Measurements from ENCODE around the gene BEST1. TPM values are rescaled to one million over a fixed set of nuclear protein-coding genes. Genes with fewer than 3 reads are reported as not detected.

Gene BEST1
- total and polyA plus RNA-seq, 5 donors from 2014 or later, result 0.15 to 1.8 (median 1.5) TPM

- ATAC-seq (ENCODE audit: low read depth in 2 of 2), result no peak
- Histone ChIP-seq H3K9me3 (ENCODE audit: control insufficient read depth in 2 of 2, low read length in 2 of 2) (no peaks in the 10 kb centered on the region), H3K27me3 (ENCODE audit: control insufficient read depth, insufficient read depth, low read length) (peaks cover 6% of the 10 kb centered on the region), H3K4me3 (ENCODE audit: low read depth, low read length) (no peak overlapping the region), H3K4me1 (ENCODE audit: control insufficient read depth, insufficient read depth, low read length, poor library complexity, severe bottlenecking) (peaks cover 18% of the 10 kb centered on the region), H3K27ac (ENCODE audit: insufficient read depth, low read length, poor library complexity, severe bottlenecking) (no peak overlapping the region), H3K36me3 (ENCODE audit: control insufficient read depth, insufficient read depth, low read length) (peaks cover 4% of the 10 kb centered on the region)
- peak overlapping the region in 1 of 4 donors; percentile 43 for H3K4me3 Mint-ChIP-seq
- H3K9me3 Mint-ChIP-seq, result no peaks in the 10 kb centered on the region
- H3K4me1 Mint-ChIP-seq, result peaks cover 3 to 25% (median 14%) of the 10 kb centered on the region in 4 donors
- peaks cover 10% of the 10 kb centered on the region for H3K36me3 Mint-ChIP-seq
- H3K27ac Mint-ChIP-seq, result peak overlapping the region in 1 of 3 donors; percentile 23
- DNase-seq, result no peak
- H3K27me3 Mint-ChIP-seq, result peaks cover 23% of the 10 kb centered on the region
Observed at GRCh38 chr11:61958590-61958989, 8.4 kb downstream of the BEST1 start.

- peaks cover 19% of the 10 kb centered on the region for H3K27me3 Mint-ChIP-seq
- Histone ChIP-seq H3K27me3 (ENCODE audit: control insufficient read depth, insufficient read depth, low read length) (peaks cover 6% of the 10 kb centered on the region), H3K27ac (ENCODE audit: insufficient read depth, low read length, poor library complexity, severe bottlenecking) (no peak overlapping the region), H3K36me3 (ENCODE audit: control insufficient read depth, insufficient read depth, low read length) (peaks cover 10% of the 10 kb centered on the region), H3K4me1 (ENCODE audit: control insufficient read depth, insufficient read depth, low read length, poor library complexity, severe bottlenecking) (peaks cover 21% of the 10 kb centered on the region), H3K9me3 (ENCODE audit: control insufficient read depth in 2 of 2, low read length in 2 of 2) (no peaks in the 10 kb centered on the region), H3K4me3 (ENCODE audit: low read depth, low read length) (no peak overlapping the region)
- H3K36me3 Mint-ChIP-seq, result peaks cover 15% of the 10 kb centered on the region
- peaks cover 4 to 31% (median 19%) of the 10 kb centered on the region in 4 donors for H3K4me1 Mint-ChIP-seq
- DNase-seq, result no peak
- peak overlapping the region in 1 of 4 donors; percentile 72 for H3K4me3 Mint-ChIP-seq
- no peak for ATAC-seq (ENCODE audit: low read depth in 2 of 2)
- H3K27ac Mint-ChIP-seq, result peak overlapping the region in 1 of 3 donors; percentile 43
- no peaks in the 10 kb centered on the region for H3K9me3 Mint-ChIP-seq
Observed at GRCh38 chr11:61959114-61959513, 9.0 kb downstream of the BEST1 start.

- H3K4me3 Mint-ChIP-seq, result no peak overlapping the region
- peaks cover 17% of the 10 kb centered on the region for H3K36me3 Mint-ChIP-seq
- H3K9me3 Mint-ChIP-seq, result no peaks in the 10 kb centered on the region
Observed at GRCh38 chr11:61959678-61960077, 9.5 kb downstream of the BEST1 start.

GRCh38 chr11:61960532-61960931 is 10.4 kb downstream of the BEST1 start:
- peaks cover 13 to 39% (median 32%) of the 10 kb centered on the region in 4 donors for H3K4me1 Mint-ChIP-seq
- Histone ChIP-seq H3K9me3 (ENCODE audit: control insufficient read depth in 2 of 2, low read length in 2 of 2) (no peaks in the 10 kb centered on the region), H3K4me3 (ENCODE audit: low read depth, low read length) (no peak overlapping the region), H3K27ac (ENCODE audit: insufficient read depth, low read length, poor library complexity, severe bottlenecking) (no peak overlapping the region), H3K36me3 (ENCODE audit: control insufficient read depth, insufficient read depth, low read length) (peaks cover 23% of the 10 kb centered on the region), H3K27me3 (ENCODE audit: control insufficient read depth, insufficient read depth, low read length) (no peaks in the 10 kb centered on the region), H3K4me1 (ENCODE audit: control insufficient read depth, insufficient read depth, low read length, poor library complexity, severe bottlenecking) (peaks cover 27% of the 10 kb centered on the region)
- H3K36me3 Mint-ChIP-seq, result peaks cover 26% of the 10 kb centered on the region
- no peak overlapping the region for H3K4me3 Mint-ChIP-seq
- no peak overlapping the region for H3K27ac Mint-ChIP-seq
- ATAC-seq (ENCODE audit: low read depth in 2 of 2) (no peak), DNase-seq (no peak)
- peaks cover 14% of the 10 kb centered on the region for H3K27me3 Mint-ChIP-seq
- H3K9me3 Mint-ChIP-seq, result peaks cover 0 to 3% (median 0%) of the 10 kb centered on the region in 7 donors

More at GRCh38 chr11:61959678-61960077, 9.5 kb downstream of the BEST1 start:
- Mint-ChIP-seq H3K27me3 (peaks cover 14% of the 10 kb centered on the region), H3K4me1 (peaks cover 5 to 36% (median 24%) of the 10 kb centered on the region in 4 donors), H3K27ac (no peak overlapping the region)
- no peak overlapping the region for H3K27ac ChIP-seq (ENCODE audit: insufficient read depth, low read length, poor library complexity, severe bottlenecking)
- peaks cover 26% of the 10 kb centered on the region for H3K4me1 ChIP-seq (ENCODE audit: control insufficient read depth, insufficient read depth, low read length, poor library complexity, severe bottlenecking)
- peaks cover 2% of the 10 kb centered on the region for H3K27me3 ChIP-seq (ENCODE audit: control insufficient read depth, insufficient read depth, low read length)
- ATAC-seq (ENCODE audit: low read depth in 2 of 2) (no peak), DNase-seq (no peak)
- peaks cover 15% of the 10 kb centered on the region for H3K36me3 ChIP-seq (ENCODE audit: control insufficient read depth, insufficient read depth, low read length)
- H3K4me3 ChIP-seq (ENCODE audit: low read depth, low read length), result no peak overlapping the region
- H3K9me3 ChIP-seq (ENCODE audit: control insufficient read depth in 2 of 2, low read length in 2 of 2), result no peaks in the 10 kb centered on the region

- Mint-ChIP-seq H3K9me3 (peaks cover 0 to 3% (median 0%) of the 10 kb centered on the region in 7 donors), H3K27ac (no peak overlapping the region), H3K36me3 (peaks cover 27% of the 10 kb centered on the region), H3K4me3 (peak overlapping the region in 2 of 4 donors; percentile 51 to 100), H3K27me3 (peaks cover 6% of the 10 kb centered on the region), H3K4me1 (peaks cover 13 to 44% (median 34%) of the 10 kb centered on the region in 4 donors)
- Histone ChIP-seq H3K9me3 (ENCODE audit: control insufficient read depth in 2 of 2, low read length in 2 of 2) (no peaks in the 10 kb centered on the region), H3K4me3 (ENCODE audit: low read depth, low read length) (no peak overlapping the region), H3K36me3 (ENCODE audit: control insufficient read depth, insufficient read depth, low read length) (peaks cover 25% of the 10 kb centered on the region), H3K27me3 (ENCODE audit: control insufficient read depth, insufficient read depth, low read length) (no peaks in the 10 kb centered on the region), H3K27ac (ENCODE audit: insufficient read depth, low read length, poor library complexity, severe bottlenecking) (no peak overlapping the region), H3K4me1 (ENCODE audit: control insufficient read depth, insufficient read depth, low read length, poor library complexity, severe bottlenecking) (peaks cover 33% of the 10 kb centered on the region)
- ATAC-seq (ENCODE audit: low read depth in 2 of 2), result no peak
- DNase-seq, result peak in 1 of 3 donors; percentile 29
Observed at GRCh38 chr11:61961570-61962212, 11.5 kb downstream of the BEST1 start.

- no peaks in the 10 kb centered on the region for H3K9me3 ChIP-seq (ENCODE audit: control insufficient read depth in 2 of 2, low read length in 2 of 2)
- peaks cover 0 to 3% (median 0%) of the 10 kb centered on the region in 7 donors for H3K9me3 Mint-ChIP-seq
- H3K27ac Mint-ChIP-seq, result peak overlapping the region; percentile 69 to 88 (median 85)
- DNase-seq (peak in 1 of 3 donors; percentile 31), ATAC-seq (ENCODE audit: low read depth in 2 of 2) (no peak)
- no peak overlapping the region for H3K27ac ChIP-seq (ENCODE audit: insufficient read depth, low read length, poor library complexity, severe bottlenecking)
- H3K27me3 Mint-ChIP-seq, result peaks cover 9% of the 10 kb centered on the region
- H3K4me3 Mint-ChIP-seq, result peak overlapping the region in 3 of 4 donors; percentile 18 to 100 (median 24)
- peaks cover 36% of the 10 kb centered on the region for H3K4me1 ChIP-seq (ENCODE audit: control insufficient read depth, insufficient read depth, low read length, poor library complexity, severe bottlenecking)
- H3K4me1 Mint-ChIP-seq, result peaks cover 13 to 44% (median 34%) of the 10 kb centered on the region in 4 donors
- H3K36me3 Mint-ChIP-seq, result peaks cover 27% of the 10 kb centered on the region
- H3K36me3 ChIP-seq (ENCODE audit: control insufficient read depth, insufficient read depth, low read length), result peaks cover 25% of the 10 kb centered on the region
- H3K4me3 ChIP-seq (ENCODE audit: low read depth, low read length), result no peak overlapping the region
- no peaks in the 10 kb centered on the region for H3K27me3 ChIP-seq (ENCODE audit: control insufficient read depth, insufficient read depth, low read length)
Observed at GRCh38 chr11:61962213-61963015, 12.3 kb downstream of the BEST1 start.

GRCh38 chr11:61963016-61963281 is 12.8 kb downstream of the BEST1 start:
- Mint-ChIP-seq H3K4me1 (peaks cover 13 to 44% (median 34%) of the 10 kb centered on the region in 4 donors), H3K27ac (peak overlapping the region; percentile 84 to 88 (median 85)), H3K27me3 (peaks cover 9% of the 10 kb centered on the region), H3K9me3 (peaks cover 0 to 3% (median 0%) of the 10 kb centered on the region in 7 donors), H3K36me3 (peaks cover 27% of the 10 kb centered on the region), H3K4me3 (peak overlapping the region; percentile 24 to 100 (median 82))
- Histone ChIP-seq H3K4me1 (ENCODE audit: control insufficient read depth, insufficient read depth, low read length, poor library complexity, severe bottlenecking) (peaks cover 37% of the 10 kb centered on the region), H3K27ac (ENCODE audit: insufficient read depth, low read length, poor library complexity, severe bottlenecking) (no peak overlapping the region), H3K36me3 (ENCODE audit: control insufficient read depth, insufficient read depth, low read length) (peaks cover 25% of the 10 kb centered on the region), H3K4me3 (ENCODE audit: low read depth, low read length) (no peak overlapping the region), H3K9me3 (ENCODE audit: control insufficient read depth in 2 of 2, low read length in 2 of 2) (no peaks in the 10 kb centered on the region), H3K27me3 (ENCODE audit: control insufficient read depth, insufficient read depth, low read length) (no peaks in the 10 kb centered on the region)
- peak in 1 of 3 donors; percentile 42 for DNase-seq
- ATAC-seq (ENCODE audit: low read depth in 2 of 2), result no peak
